Gastrocnemius medialis (tissue), 4 donors: ENCODE measurements around the gene BCL10.

ENCODE experiments used
- CTCF ChIP-seq, 5 experiments: fragments of 450-650 bp in 3 of 5; fragments of 200-600 bp in 2 of 5; sonication (generic) in 2 of 5; IDR thresholded peaks in 4 of 5; conservative IDR thresholded peaks in 1 of 5; 1 replicate in 4 of 5; 2 replicates in 1 of 5; pipeline ENCODE4 v1.5.1; 2016 to 2019; ENCODE audit warnings: antibody characterized with exemption in 5 of 5, mild to moderate bottlenecking in 3 of 5, moderate library complexity in 3 of 5
- POLR2A ChIP-seq, 2 donors: fragments of 450-650 bp; IDR thresholded peaks; one replicate each; pipeline ENCODE4 v1.6.1; 2017; ENCODE audit warnings: antibody characterized with exemption in 2 of 2, mild to moderate bottlenecking in 2 of 2, moderate library complexity in 2 of 2

GRCh38 chr1:85258536-85259117 lies 17.8 kb downstream of the BCL10 start:
- no peak for TF ChIP-seq CTCF (IDR thresholded peaks at IDR 0.05 in 4 of 5, conservative IDR thresholded peaks at IDR 0.05 in 1 of 5)
- no peak for TF ChIP-seq POLR2A (IDR thresholded peaks at IDR 0.05)
